Skeletal muscle satellite cell (primary cell): ENCODE results near the gene PPM1H.

Experiments
- H3K27me3 ChIP-seq: 2 replicates; pipeline ENCODE4 v1.7.0; 2013; ENCODE audit warnings: low read length; ENCODE audit not compliant: control insufficient read depth, insufficient read depth
- H3K36me3 ChIP-seq: 2 replicates; pipeline ENCODE4 v1.7.0; 2013; ENCODE audit warnings: mild to moderate bottlenecking, control low read depth, low read length; ENCODE audit not compliant: insufficient read depth
- H3K4me1 ChIP-seq: 2 replicates; pipeline ENCODE4 v1.7.0; 2013; ENCODE audit warnings: low read length; ENCODE audit not compliant: control insufficient read depth, insufficient read depth
- H3K4me2 ChIP-seq: 2 replicates; pipeline ENCODE4 v1.7.0; 2013; ENCODE audit warnings: mild to moderate bottlenecking, low read length
- H3K4me3 ChIP-seq: 2 replicates; pipeline ENCODE4 v1.7.0; 2013; ENCODE audit warnings: low read length
- H3K9ac ChIP-seq: 2 replicates; pipeline ENCODE4 v1.7.0; 2013; ENCODE audit warnings: mild to moderate bottlenecking, low read depth, low read length, moderate library complexity
- H3K9me3 ChIP-seq: replicated peaks from 2 replicates; pipeline ENCODE4 v1.7.0; 2013; ENCODE audit warnings: mild to moderate bottlenecking, control low read depth, low read length

Gene PPM1H

GRCh38 chr12:62722971-62723680, 211.8 kb downstream of the PPM1H start:
- Histone ChIP-seq H3K9ac (no peak overlapping the region), H3K9me3 (no peaks in the 10 kb centered on the region), H3K27me3 (no peaks in the 10 kb centered on the region), H3K4me2 (no peak overlapping the region), H3K4me3 (no peak overlapping the region), H3K36me3 (no peaks in the 10 kb centered on the region), H3K4me1 (peaks cover 47% of the 10 kb centered on the region)

- Histone ChIP-seq H3K4me1 (peaks cover 49% of the 10 kb centered on the region), H3K36me3 (no peaks in the 10 kb centered on the region), H3K27me3 (no peaks in the 10 kb centered on the region), H3K4me2 (no peak overlapping the region), H3K9me3 (no peaks in the 10 kb centered on the region), H3K4me3 (no peak overlapping the region), H3K9ac (no peak overlapping the region)
Measured at GRCh38 chr12:62720661-62721330, 214.2 kb downstream of the PPM1H start.

- H3K4me3 ChIP-seq = no peak overlapping the region
- H3K36me3 ChIP-seq = no peaks in the 10 kb centered on the region
- H3K9ac ChIP-seq = no peak overlapping the region
- no peaks in the 10 kb centered on the region for H3K9me3 ChIP-seq
- peaks cover 41% of the 10 kb centered on the region for H3K4me1 ChIP-seq
- H3K4me2 ChIP-seq = no peak overlapping the region
- H3K27me3 ChIP-seq = no peaks in the 10 kb centered on the region
Measured at GRCh38 chr12:62720025-62720424, 214.9 kb downstream of the PPM1H start.

- H3K27me3 ChIP-seq = no peaks in the 10 kb centered on the region
- H3K9ac ChIP-seq = no peak overlapping the region
- H3K4me1 ChIP-seq = peaks cover 35% of the 10 kb centered on the region
- H3K9me3 ChIP-seq = no peaks in the 10 kb centered on the region
- H3K36me3 ChIP-seq = no peaks in the 10 kb centered on the region
- H3K4me3 ChIP-seq = no peak overlapping the region
- H3K4me2 ChIP-seq = no peak overlapping the region
Measured at GRCh38 chr12:62718762-62719426, 216.1 kb downstream of the PPM1H start.

GRCh38 chr12:62717643-62718042, 217.3 kb downstream of the PPM1H start:
- H3K9me3 ChIP-seq = no peaks in the 10 kb centered on the region
- no peak overlapping the region for H3K4me2 ChIP-seq
- H3K36me3 ChIP-seq = no peaks in the 10 kb centered on the region
- no peaks in the 10 kb centered on the region for H3K27me3 ChIP-seq
- no peak overlapping the region for H3K9ac ChIP-seq
- peaks cover 22% of the 10 kb centered on the region for H3K4me1 ChIP-seq
- H3K4me3 ChIP-seq = no peak overlapping the region

GRCh38 chr12:62716866-62717525, 218.0 kb downstream of the PPM1H start:
- Histone ChIP-seq H3K36me3 (no peaks in the 10 kb centered on the region), H3K4me2 (no peak overlapping the region), H3K4me1 (peaks cover 21% of the 10 kb centered on the region), H3K4me3 (no peak overlapping the region), H3K9me3 (no peaks in the 10 kb centered on the region), H3K9ac (no peak overlapping the region), H3K27me3 (no peaks in the 10 kb centered on the region)

- peaks cover 20% of the 10 kb centered on the region for H3K4me1 ChIP-seq
- H3K9me3 ChIP-seq = no peaks in the 10 kb centered on the region
- no peaks in the 10 kb centered on the region for H3K36me3 ChIP-seq
- H3K4me2 ChIP-seq = no peak overlapping the region
- H3K27me3 ChIP-seq = no peaks in the 10 kb centered on the region
- H3K4me3 ChIP-seq = no peak overlapping the region
- H3K9ac ChIP-seq = no peak overlapping the region
Measured at GRCh38 chr12:62716037-62716436, 218.9 kb downstream of the PPM1H start.

GRCh38 chr12:62714774-62715721, 219.9 kb downstream of the PPM1H start:
- Histone ChIP-seq H3K36me3 (no peaks in the 10 kb centered on the region), H3K9ac (no peak overlapping the region), H3K27me3 (no peaks in the 10 kb centered on the region), H3K4me2 (no peak overlapping the region), H3K4me3 (no peak overlapping the region), H3K9me3 (no peaks in the 10 kb centered on the region), H3K4me1 (peaks cover 12% of the 10 kb centered on the region)

- Histone ChIP-seq H3K36me3 (no peaks in the 10 kb centered on the region), H3K9me3 (no peaks in the 10 kb centered on the region), H3K4me1 (peaks cover 12% of the 10 kb centered on the region), H3K4me2 (no peak overlapping the region), H3K4me3 (no peak overlapping the region), H3K27me3 (no peaks in the 10 kb centered on the region), H3K9ac (no peak overlapping the region)
Measured at GRCh38 chr12:62714181-62714773, 220.7 kb downstream of the PPM1H start.

GRCh38 chr12:62713723-62714122, 221.2 kb downstream of the PPM1H start:
- Histone ChIP-seq H3K27me3 (no peaks in the 10 kb centered on the region), H3K9me3 (no peaks in the 10 kb centered on the region), H3K36me3 (no peaks in the 10 kb centered on the region), H3K4me2 (no peak overlapping the region), H3K4me3 (no peak overlapping the region), H3K9ac (no peak overlapping the region), H3K4me1 (peaks cover 12% of the 10 kb centered on the region)
